ENCODE measurements around the gene ZNF662.

Gene ZNF662

GRCh38 chr3:42936157-42936981 is 30.4 kb downstream of the ZNF662 start:
- DNase-seq (ENCODE audit: low spot score in 2 of 2) (no peak), ATAC-seq (ENCODE audit: low read depth) (no peak)
- Mint-ChIP-seq H3K27ac (no peak overlapping the region), H3K4me1 (peaks cover 2% of the 10 kb centered on the region), H3K9me3 (no peaks in the 10 kb centered on the region), H3K27me3 (peaks cover 20% of the 10 kb centered on the region), H3K4me3 (no peak overlapping the region), H3K36me3 (no peaks in the 10 kb centered on the region)

GRCh38 chr3:42937334-42937733 is 31.4 kb downstream of the ZNF662 start:
- Mint-ChIP-seq H3K27me3 (peaks cover 22% of the 10 kb centered on the region), H3K4me3 (no peak overlapping the region), H3K4me1 (peaks cover 2% of the 10 kb centered on the region), H3K9me3 (no peaks in the 10 kb centered on the region), H3K27ac (no peak overlapping the region), H3K36me3 (no peaks in the 10 kb centered on the region)
- no peak for DNase-seq (ENCODE audit: low spot score in 2 of 2)
- ATAC-seq (ENCODE audit: low read depth), result no peak

- Mint-ChIP-seq H3K9me3 (no peaks in the 10 kb centered on the region), H3K4me3 (no peak overlapping the region), H3K4me1 (peaks cover 3% of the 10 kb centered on the region), H3K27ac (no peak overlapping the region), H3K27me3 (peaks cover 19% of the 10 kb centered on the region), H3K36me3 (no peaks in the 10 kb centered on the region)
- ATAC-seq (ENCODE audit: low read depth) (no peak), DNase-seq (ENCODE audit: low spot score in 2 of 2) (no peak)
These were observed 36.8 kb downstream of the ZNF662 start for GRCh38 chr3:42942693-42943092.

GRCh38 chr3:42946050-42946449 is 40.1 kb downstream of the ZNF662 start:
- H3K36me3 Mint-ChIP-seq, result no peaks in the 10 kb centered on the region
- H3K4me3 Mint-ChIP-seq, result no peak overlapping the region
- no peaks in the 10 kb centered on the region for H3K9me3 Mint-ChIP-seq
- peaks cover 6% of the 10 kb centered on the region for H3K4me1 Mint-ChIP-seq
- no peak for ATAC-seq (ENCODE audit: low read depth)
- peaks cover 13% of the 10 kb centered on the region for H3K27me3 Mint-ChIP-seq
- no peak for DNase-seq (ENCODE audit: low spot score in 2 of 2)
- H3K27ac Mint-ChIP-seq, result no peak overlapping the region

GRCh38 chr3:42957573-42957972 is 51.6 kb downstream of the ZNF662 start:
- H3K36me3 Mint-ChIP-seq, result no peaks in the 10 kb centered on the region
- H3K9me3 Mint-ChIP-seq, result no peaks in the 10 kb centered on the region
- H3K27ac Mint-ChIP-seq, result no peak overlapping the region
- ATAC-seq (ENCODE audit: low read depth) (no peak), DNase-seq (ENCODE audit: low spot score in 2 of 2) (no peak)
- no peak overlapping the region for H3K4me3 Mint-ChIP-seq
- no peaks in the 10 kb centered on the region for H3K4me1 Mint-ChIP-seq
- H3K27me3 Mint-ChIP-seq, result peaks cover 13% of the 10 kb centered on the region

GRCh38 chr3:42960282-42960681 is 54.3 kb downstream of the ZNF662 start:
- DNase-seq (ENCODE audit: low spot score in 2 of 2) (no peak), ATAC-seq (ENCODE audit: low read depth) (no peak)
- Mint-ChIP-seq H3K9me3 (no peaks in the 10 kb centered on the region), H3K4me1 (no peaks in the 10 kb centered on the region), H3K4me3 (no peak overlapping the region), H3K27me3 (peaks cover 13% of the 10 kb centered on the region), H3K36me3 (no peaks in the 10 kb centered on the region), H3K27ac (no peak overlapping the region)

GRCh38 chr3:42960786-42961185 is 54.8 kb downstream of the ZNF662 start:
- Mint-ChIP-seq H3K36me3 (no peaks in the 10 kb centered on the region), H3K27me3 (peaks cover 13% of the 10 kb centered on the region), H3K9me3 (no peaks in the 10 kb centered on the region), H3K4me1 (no peaks in the 10 kb centered on the region), H3K27ac (no peak overlapping the region), H3K4me3 (no peak overlapping the region)
- DNase-seq (ENCODE audit: low spot score in 2 of 2) (no peak), ATAC-seq (ENCODE audit: low read depth) (no peak)

GRCh38 chr3:42961633-42962032 is 55.7 kb downstream of the ZNF662 start:
- DNase-seq (ENCODE audit: low spot score in 2 of 2) (no peak), ATAC-seq (ENCODE audit: low read depth) (no peak)
- no peak overlapping the region for H3K4me3 Mint-ChIP-seq
- no peak overlapping the region for H3K27ac Mint-ChIP-seq
- peaks cover 13% of the 10 kb centered on the region for H3K27me3 Mint-ChIP-seq
- no peaks in the 10 kb centered on the region for H3K9me3 Mint-ChIP-seq
- H3K4me1 Mint-ChIP-seq, result no peaks in the 10 kb centered on the region
- no peaks in the 10 kb centered on the region for H3K36me3 Mint-ChIP-seq

- no peaks in the 10 kb centered on the region for H3K4me1 Mint-ChIP-seq
- no peak overlapping the region for H3K4me3 Mint-ChIP-seq
These were observed 57.3 kb downstream of the ZNF662 start for GRCh38 chr3:42963269-42963668.

GRCh38 chr3:42964266-42964665 is 58.3 kb downstream of the ZNF662 start:
- no peaks in the 10 kb centered on the region for H3K9me3 Mint-ChIP-seq
- H3K4me3 Mint-ChIP-seq, result no peak overlapping the region
- no peak overlapping the region for H3K27ac Mint-ChIP-seq
- H3K27me3 Mint-ChIP-seq, result peaks cover 9% of the 10 kb centered on the region
- H3K36me3 Mint-ChIP-seq, result no peaks in the 10 kb centered on the region
- H3K4me1 Mint-ChIP-seq, result no peaks in the 10 kb centered on the region
- no peak for DNase-seq (ENCODE audit: low spot score in 2 of 2)
- ATAC-seq (ENCODE audit: low read depth), result no peak

More at GRCh38 chr3:42963269-42963668, 57.3 kb downstream of the ZNF662 start:
- no peak for DNase-seq (ENCODE audit: low spot score in 2 of 2)
- Mint-ChIP-seq H3K27me3 (peaks cover 11% of the 10 kb centered on the region), H3K27ac (no peak overlapping the region), H3K36me3 (no peaks in the 10 kb centered on the region), H3K9me3 (no peaks in the 10 kb centered on the region)
- no peak for ATAC-seq (ENCODE audit: low read depth)
